ELR (cell line): ENCODE data around the gene ZBTB37.
A peak's percentile ranks its signal among the peaks of the same experiment; 100 is the strongest.
"Not testable (repeated sequence)": the region's sequence is repeated elsewhere in the genome, so short reads cannot be mapped to it uniquely, and the experiment has no call there.

Source experiments
- DNase-seq: peaks from one replicate; pipeline ENCODE4 v3.0.0-alpha.2; 2015; ENCODE audit warnings: low read depth

The ZBTB37 gene

GRCh38 chr1:173868266-173869020 lies at the start of gene ZBTB37:
ZBTB37 (plus strand) TSS chr1:173868380; CDS start chr1:173870226, 1,846 bp downstream.
- DNase-seq, result no peak

- DNase-seq, result no peak
These were observed 49.7 kb upstream of the ZBTB37 start for GRCh38 chr1:173818459-173818858.

GRCh38 chr1:173821680-173822079 lies 46.5 kb upstream of the ZBTB37 start:
- no peak for DNase-seq

GRCh38 chr1:173823781-173824314 lies 44.3 kb upstream of the ZBTB37 start:
- no peak for DNase-seq

GRCh38 chr1:173824315-173825081 lies 43.7 kb upstream of the ZBTB37 start, which contains the start of the genes CENPL and DARS2:
CENPL (minus strand) TSS chr1:173824883; CDS start chr1:173811299, 13,584 bp downstream.
DARS2 (plus strand) TSS chr1:173824673; CDS start chr1:173825230, 557 bp downstream.
- DNase-seq, result peak; percentile 98

GRCh38 chr1:173827611-173828010 lies 40.6 kb upstream of the ZBTB37 start:
- DNase-seq, result peak; percentile 46

GRCh38 chr1:173832748-173833147 lies 35.4 kb upstream of the ZBTB37 start:
- no peak for DNase-seq

- no peak for DNase-seq
These were observed 16.1 kb upstream of the ZBTB37 start for GRCh38 chr1:173852105-173852504.

- DNase-seq, result peak; percentile 86
These were observed 15.1 kb upstream of the ZBTB37 start for GRCh38 chr1:173853074-173853473.

- no peak for DNase-seq
These were observed 12.2 kb upstream of the ZBTB37 start for GRCh38 chr1:173856014-173856413.

GRCh38 chr1:173856903-173857302 lies 11.3 kb upstream of the ZBTB37 start:
- DNase-seq, result no peak

GRCh38 chr1:173857363-173857917 lies 10.7 kb upstream of the ZBTB37 start:
- DNase-seq, result no peak

- not testable (repeated sequence) for DNase-seq
These were observed 8.6 kb upstream of the ZBTB37 start for GRCh38 chr1:173859547-173859946.

- no peak for DNase-seq
These were observed 8.1 kb upstream of the ZBTB37 start for GRCh38 chr1:173860065-173860464.

GRCh38 chr1:173861731-173862145 lies 6.4 kb upstream of the ZBTB37 start:
- DNase-seq, result peak; percentile 67

GRCh38 chr1:173862146-173862768 lies 5.9 kb upstream of the ZBTB37 start:
- peak; percentile 60 for DNase-seq

GRCh38 chr1:173862769-173863223 lies 5.4 kb upstream of the ZBTB37 start:
- peak; percentile 63 for DNase-seq

- DNase-seq, result peak; percentile 34
These were observed 4.7 kb upstream of the ZBTB37 start for GRCh38 chr1:173863224-173864161.

- DNase-seq, result peak; percentile 45
These were observed 3.9 kb upstream of the ZBTB37 start for GRCh38 chr1:173864179-173864867.
